IPS-NIHi11 (cell line): ENCODE data around the gene SPIN1.

ENCODE experiments used
- DNase-seq: peaks from one replicate; pipeline ENCODE4 v3.0.0; 2012; ENCODE audit warnings: mixed read lengths, low spot score

SPIN1 gene

DNA sequence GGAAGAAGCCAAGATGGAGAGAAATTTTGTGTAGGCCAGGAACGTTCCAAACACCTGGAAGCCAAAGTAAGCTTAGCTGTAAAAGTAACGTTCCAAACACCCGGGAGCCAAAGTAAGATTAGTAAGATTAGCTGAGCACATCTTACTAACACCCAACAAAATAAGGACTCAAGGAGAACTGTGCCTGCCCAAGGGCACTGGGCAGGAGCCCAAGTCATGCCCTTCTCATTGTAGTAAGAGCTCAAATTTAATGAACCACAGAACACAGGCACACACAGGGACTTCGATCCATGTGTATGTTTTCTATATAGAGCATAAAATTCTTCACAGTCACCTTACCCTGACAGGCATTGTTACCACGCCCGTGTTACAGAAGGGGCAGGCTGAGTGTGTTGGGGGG lies 110.6 kb downstream of the SPIN1 start:
- DNase-seq: no peak

DNA sequence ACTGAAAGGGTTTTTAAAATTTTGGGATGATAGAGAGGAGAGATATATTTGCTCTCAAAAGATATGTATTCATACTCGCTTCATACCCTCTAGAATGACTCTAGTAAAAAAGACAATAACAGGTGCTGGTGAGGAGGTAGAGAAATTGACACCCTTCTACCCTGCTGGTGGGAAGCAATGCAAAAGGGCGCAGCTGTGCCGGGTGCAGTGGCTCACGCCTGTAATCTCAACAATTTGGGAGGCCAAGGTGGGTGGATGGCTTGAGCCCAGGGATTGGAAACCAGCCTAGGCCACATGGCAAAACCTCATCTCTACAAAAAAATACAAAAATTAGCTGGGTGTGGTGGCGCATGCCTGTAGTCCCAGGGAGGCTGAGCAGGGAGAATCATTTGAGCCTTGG lies 112.8 kb downstream of the SPIN1 start:
- DNase-seq: no peak

DNA sequence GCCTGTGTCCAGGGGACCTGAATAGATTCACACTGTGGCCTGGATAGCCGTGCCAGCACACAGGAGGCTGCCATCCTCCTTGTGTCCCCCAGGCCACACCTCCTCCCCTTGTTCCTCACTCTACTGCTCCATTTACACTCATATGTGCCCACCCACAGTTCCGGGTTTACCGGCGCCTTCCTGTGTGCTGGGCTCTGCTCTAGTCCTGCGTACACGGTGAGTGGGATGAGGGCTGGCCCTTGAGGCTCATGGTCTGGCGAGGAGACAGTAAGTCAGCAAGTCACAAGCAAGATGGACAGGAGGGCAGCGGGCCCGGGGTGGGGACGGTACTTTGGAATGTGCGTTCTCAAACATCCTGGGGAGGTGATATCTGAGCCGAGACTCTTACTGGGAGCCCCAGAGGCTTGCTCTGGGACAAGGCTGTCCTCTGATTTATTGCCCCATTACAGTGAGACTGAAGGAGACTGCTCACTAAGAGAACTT lies 114.3 kb downstream of the SPIN1 start:
- no peak for DNase-seq

DNA sequence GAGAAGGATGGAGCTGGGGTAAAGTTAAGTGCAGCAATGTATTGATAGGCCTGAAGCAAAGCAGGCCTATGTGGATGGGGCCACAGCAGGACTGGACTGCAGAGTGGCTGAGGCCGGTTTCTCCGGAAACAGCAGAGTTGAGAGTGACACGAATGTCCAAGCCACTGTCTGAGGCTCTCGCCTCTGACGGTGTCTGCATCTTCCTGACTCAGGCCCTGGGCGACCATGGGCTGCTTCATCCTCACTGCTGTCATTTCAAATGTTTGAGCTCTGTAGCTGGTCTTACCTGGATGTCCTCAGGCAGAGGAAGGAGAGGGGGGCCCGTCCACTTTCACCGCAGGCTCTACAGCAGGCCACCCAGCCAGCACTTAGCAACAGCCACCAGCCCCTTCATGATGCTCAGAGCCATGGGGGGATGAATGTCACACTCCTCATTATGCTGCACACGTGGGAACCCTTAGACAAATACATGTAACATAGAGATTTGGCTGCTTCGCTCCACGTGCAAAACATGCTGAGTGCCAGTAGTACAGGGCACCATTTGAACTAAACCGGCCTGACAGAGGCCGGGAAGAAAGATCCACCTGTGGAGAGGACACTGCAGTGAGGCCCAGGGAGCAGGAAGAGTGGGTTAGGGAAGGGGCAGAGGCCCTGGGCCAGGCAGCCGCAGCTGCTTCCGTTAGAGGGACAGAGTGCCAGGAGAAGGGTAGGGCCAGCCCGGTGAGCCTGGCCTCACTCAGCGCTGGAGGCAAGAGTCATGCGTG lies 115.0 kb downstream of the SPIN1 start:
- no peak for DNase-seq

DNA sequence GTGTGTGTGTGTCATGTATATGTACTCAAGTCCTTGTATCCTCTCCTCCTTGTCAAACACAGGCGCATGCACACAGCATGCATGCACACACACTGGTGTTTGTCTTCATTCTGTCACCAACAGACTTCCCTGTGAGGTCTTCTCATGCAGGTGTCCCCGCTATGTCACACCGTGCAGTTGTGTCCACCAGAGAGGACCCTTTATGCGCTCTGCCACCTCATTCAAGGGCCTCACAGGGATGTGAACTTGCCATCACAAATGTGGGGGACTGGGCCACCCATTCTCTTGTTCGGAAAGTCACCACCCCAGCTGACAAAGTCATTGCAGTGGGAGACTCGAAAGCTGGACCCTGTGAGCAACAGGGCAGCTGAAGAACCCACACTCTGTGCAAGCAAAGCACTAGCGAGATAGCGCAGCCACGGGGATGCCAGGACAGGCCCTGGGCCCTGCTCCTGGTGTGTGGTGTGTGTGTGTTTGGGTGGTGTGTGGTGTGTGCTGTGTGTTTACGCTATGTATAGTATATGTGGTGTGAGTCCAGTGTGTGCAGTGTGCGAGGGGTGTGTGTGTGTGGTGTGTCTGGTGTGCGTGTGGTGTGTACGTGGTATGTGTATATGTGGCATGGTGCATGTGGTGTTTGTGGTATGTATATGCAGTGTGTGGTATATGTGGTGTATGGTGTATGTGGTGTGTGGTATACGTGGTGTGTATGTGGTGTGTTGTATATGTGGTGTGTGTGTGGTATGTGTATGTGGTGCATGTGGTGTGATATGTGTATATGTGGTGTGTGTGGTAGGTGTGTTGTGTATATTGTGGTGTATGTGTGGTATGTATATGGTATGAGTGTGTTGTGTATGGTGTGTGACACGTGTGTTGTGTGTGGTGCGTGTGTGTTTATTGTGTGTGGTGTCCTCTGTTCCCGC lies 115.9 kb downstream of the SPIN1 start:
- no peak for DNase-seq

DNA sequence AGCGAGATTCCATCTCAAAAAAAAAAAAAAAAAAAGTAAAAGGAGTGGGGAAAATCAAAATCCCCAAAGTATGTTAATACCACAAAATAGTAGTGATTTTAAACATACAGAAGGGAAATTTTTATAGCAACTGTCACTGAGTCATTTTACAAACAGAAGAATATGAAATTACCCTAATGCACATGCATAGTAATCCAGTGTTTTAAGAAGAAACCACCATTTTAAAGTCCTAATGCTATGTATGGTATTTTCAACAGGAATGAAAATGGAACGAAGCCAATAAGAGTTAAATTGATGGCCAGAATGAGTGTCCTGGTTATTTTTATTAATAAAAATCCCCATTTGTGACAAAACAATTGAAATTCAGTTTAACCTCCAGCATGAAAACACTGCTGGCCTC lies 120.1 kb downstream of the SPIN1 start:
- no peak for DNase-seq

DNA sequence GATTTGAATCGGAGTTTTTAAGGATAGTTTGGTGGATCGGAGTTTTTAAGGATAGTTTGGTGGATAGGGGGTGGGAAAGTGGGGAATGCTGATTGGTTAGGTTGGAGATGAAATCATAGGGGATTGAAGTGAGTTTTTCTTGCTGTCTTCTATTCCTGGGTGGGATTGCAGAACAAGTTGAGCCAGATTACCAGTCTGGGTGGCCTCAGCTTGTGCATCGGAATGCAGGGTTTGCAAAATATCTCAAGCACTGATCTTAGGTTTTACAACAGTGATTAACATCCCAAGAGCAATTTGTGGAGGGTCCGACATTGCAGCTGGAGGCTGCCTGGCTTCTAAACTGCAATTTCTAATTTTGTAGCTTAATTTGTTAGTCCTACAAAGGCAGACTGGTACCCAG lies 123.7 kb downstream of the SPIN1 start:
- no peak for DNase-seq

DNA sequence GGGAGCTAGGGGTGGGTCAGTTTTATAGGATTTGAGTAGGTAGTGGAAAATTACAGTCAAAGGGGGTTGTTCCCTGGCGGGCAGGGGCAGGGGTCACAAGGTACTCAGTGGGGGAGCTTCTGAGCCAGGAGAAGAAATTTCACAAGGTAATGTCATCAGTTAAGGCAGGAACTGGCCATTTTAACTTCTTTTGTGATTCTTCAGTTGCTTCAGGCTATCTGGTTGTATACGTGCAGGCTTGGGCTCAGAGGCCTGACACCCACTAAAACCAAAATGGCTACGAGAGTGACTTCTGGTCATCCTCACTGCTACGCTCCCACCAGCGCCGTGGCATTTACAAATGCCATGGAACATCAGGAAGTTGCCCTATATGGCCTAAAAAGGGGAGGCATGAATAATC lies 126.0 kb downstream of the SPIN1 start:
- DNase-seq: no peak

DNA sequence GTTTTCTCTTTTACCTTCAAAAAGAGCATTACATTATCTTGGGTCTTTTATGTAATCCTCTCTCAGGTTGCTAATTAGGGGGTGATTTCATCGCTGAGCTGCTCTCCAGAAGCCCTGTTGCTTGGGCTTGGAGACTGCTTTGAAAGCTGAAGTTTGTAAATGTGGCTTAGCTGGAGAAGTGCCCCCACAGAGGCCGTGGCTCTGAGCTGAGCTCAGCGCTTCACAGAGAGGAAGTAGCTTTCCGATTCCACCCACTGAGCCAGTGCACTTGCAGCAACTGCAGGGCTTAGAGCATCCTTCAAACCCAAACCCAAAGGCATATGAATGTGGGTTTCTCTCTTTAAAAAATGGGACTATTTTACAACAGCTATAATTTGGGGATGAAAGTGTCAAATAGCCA lies 133.1 kb downstream of the SPIN1 start:
- DNase-seq: no peak

DNA sequence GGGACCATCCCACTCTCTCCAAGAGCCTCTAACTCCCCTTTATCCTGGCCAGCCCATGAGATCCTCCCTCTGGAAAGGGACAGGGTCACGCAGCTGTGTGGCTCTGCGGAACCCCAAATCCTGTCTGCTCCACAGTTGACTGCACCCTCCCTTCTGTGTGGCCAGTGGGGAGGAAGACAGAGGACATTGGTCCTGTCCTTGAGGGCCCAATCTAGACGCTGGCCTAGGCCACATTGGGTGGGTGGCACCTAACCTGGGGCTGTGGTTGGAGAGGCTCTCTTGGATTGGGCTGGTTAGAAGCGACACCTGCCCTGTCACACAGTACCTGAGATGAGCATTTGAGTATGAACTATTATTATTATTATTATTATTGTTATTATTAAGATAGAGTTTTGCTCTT lies 134.1 kb downstream of the SPIN1 start:
- DNase-seq: no peak

DNA sequence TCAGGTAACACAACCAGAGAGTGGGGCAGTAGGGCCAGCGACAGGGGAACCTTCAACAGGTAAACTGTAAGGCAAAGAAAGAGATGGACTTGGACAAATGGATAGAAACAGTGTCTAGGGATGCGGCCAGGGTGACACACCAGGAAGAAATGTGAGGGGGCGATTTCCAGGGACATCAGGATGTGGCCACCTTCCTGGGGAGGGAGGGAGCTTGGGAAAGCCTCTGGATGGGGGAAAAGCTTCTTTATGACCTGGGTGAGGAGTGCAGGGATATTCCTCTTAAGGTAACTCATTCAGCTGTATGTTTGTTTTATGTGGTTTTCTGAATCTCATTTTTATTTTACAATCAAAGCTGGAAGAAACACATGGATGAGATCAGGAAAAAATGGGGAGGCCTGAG lies 134.8 kb downstream of the SPIN1 start:
- no peak for DNase-seq

DNA sequence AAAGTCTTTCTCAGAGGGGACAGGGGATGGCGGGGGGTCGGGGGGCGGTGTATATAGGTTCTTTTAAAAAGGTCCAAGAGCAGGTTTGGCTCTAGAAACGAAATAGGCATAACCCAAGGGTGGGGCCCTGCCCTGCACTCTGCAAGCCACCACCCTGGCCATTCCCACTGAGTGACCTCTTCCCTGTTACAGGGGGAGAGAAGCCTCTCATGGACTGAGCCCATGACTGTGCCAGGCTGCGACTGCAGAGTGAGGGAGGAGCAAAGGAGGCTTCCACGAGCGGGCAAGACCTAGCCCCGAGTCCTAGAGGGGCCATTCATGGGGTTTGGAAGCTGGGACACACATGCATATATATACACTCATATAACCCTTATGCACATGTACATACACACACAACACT lies 136.7 kb downstream of the SPIN1 start:
- no peak for DNase-seq

DNA sequence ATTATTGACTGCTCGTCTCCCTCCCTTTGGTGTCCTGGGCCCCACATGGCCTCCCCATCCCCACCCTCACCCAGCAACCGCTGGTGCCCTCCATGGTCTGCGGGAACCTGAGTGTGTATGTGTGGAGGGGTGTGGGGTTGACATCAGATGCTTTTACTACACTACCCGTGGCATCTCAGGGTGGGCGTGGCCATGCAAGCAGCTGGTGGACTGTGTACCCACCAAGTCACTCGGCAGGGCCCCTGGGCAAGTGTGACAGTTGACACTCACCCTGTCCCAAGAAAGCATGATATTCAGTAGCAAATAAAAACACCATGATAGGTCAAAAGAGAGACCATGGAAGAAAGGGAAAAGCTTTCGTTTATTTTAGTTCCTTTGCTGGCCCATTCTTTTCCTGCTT lies 139.4 kb downstream of the SPIN1 start:
- DNase-seq: no peak
